HFF-Myc (cell line): ENCODE measurements around the gene HRNR.

ENCODE experiments used
- DNase-seq: peaks from one replicate; pipeline ENCODE4 v3.0.0-alpha.2; 2011; ENCODE audit warnings: low read depth; ENCODE audit errors: extremely low read depth
- H3K4me3 ChIP-seq: replicated peaks from 2 replicates; pipeline ENCODE4 v1.5.1; 2011; ENCODE audit warnings: low read depth, mild to moderate bottlenecking, control low read depth, low read length
- CTCF ChIP-seq: IDR thresholded peaks from 2 replicates; pipeline ENCODE4 v1.5.1; 2012; ENCODE audit warnings: mild to moderate bottlenecking, low read depth, low read length, control low read depth; ENCODE audit errors: missing control alignments

Gene HRNR

GRCh38 chr1:152188673-152189591 is 35.1 kb downstream of the HRNR start:
- TF ChIP-seq CTCF, result peak; percentile 80
- peak overlapping the region; percentile 27 for H3K4me3 ChIP-seq
- no peak for DNase-seq

DNA sequence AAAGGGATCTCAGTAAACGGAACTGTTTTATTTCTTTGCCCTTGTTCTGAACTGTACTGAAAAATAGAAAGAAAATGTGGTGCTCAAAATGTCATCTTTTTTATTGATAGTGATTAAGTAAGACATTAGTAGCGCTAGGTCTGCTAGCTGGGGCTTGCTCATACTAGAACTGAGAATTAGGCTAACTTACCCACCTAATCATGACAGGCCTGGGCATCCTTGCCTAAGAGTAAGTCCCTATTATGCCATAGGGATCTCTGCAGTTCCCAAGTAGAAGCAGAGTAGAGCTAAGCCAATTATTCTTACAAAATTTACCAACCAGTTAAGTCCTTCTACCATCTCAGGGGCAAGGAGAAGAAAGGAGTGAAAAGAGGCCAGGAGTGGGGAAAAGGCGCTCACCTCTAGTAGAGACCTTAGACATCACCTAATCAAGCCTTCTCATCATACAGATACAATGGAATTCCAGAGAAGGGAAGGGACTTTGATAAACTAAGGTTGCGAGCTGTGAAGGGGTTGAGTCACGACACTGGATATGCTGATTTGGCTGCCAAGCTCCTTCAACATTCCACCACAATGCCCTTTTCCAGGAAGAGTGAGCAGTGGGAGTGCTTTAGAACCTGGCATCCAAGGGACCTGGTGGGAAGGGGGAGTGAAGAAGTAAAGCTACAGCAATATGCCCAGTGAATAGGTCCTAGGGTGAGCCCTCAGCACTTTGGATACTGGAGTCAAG is 37.3 kb downstream of the HRNR start:
- DNase-seq, result no peak
- no peak for TF ChIP-seq CTCF
- H3K4me3 ChIP-seq, result no peak overlapping the region

GRCh38 chr1:152185544-152186391 is 38.2 kb downstream of the HRNR start:
- peak; percentile 75 for TF ChIP-seq CTCF
- DNase-seq, result peak; percentile 38
- no peak overlapping the region for H3K4me3 ChIP-seq

DNA sequence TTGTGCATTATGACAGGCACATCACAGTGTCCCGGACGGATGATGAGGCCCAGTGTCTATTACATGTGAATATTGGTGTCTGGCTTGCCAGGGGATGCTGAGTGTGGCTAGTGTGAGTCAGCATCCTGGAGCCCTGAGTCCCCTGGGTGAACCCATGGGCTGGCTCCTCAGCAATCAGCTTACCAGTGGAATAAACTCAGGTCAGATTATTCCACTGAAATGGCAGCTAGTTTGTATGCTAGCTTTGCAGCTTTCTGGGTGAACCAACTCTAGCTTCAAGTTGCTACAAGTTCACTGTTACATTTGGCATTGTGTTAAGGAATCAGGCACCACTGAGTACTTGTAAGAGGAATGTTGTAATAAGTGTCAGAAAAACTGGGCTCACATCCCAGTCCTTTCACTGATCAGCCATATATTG is 41.0 kb downstream of the HRNR start:
- no peak for DNase-seq
- TF ChIP-seq CTCF, result no peak
- H3K4me3 ChIP-seq, result no peak overlapping the region

DNA sequence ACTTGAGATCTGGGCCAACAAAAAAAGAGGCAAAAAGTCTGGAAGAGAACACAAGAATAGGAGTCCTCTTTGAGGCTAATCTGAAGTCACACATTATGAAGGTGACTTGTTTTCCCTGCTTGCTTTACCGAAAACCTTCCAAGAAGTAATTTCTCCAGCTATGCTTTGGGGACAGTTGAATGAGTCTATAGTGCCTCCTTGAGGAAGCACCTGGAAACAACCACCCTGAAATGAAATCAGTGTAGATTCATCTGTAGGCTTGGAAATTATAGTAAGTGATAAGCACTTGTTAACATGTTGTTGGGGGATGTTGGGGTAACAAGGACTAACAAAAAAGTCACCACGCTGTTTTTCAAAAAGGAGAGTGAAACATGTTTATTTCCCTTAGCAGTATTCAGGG is 41.6 kb downstream of the HRNR start:
- peak; percentile 33 for TF ChIP-seq CTCF
- H3K4me3 ChIP-seq, result no peak overlapping the region
- DNase-seq, result no peak

- no peak for DNase-seq
- TF ChIP-seq CTCF, result no peak
These were observed 44.4 kb downstream of the HRNR start for GRCh38 chr1:152179566-152179965.

More at GRCh38 chr1:152179566-152179965, 44.4 kb downstream of the HRNR start:
- no peak overlapping the region for H3K4me3 ChIP-seq
